ENCODE measurements around the gene NECTIN4. TPM values are rescaled to one million over a fixed set of nuclear protein-coding genes. Genes with fewer than 3 reads are reported as not detected.
"Not testable (repeated sequence)": the region's sequence is repeated elsewhere in the genome, so short reads cannot be mapped to it uniquely, and the experiment has no call there.

NECTIN4 gene
- polyA plus RNA-seq, 1 experiment, result 0.16 TPM

- POLR2A ChIA-PET, result interaction anchor here (0.5 kb wide), 1 partner anchor 61 kb away, joined by 3 read pairs; no protein-coding TSS in a partner anchor
- CTCF ChIA-PET, result no interaction called here
- H3K27ac ChIP-seq (ENCODE audit: low read depth, low read length), result no peak overlapping the region
These were observed 51.5 kb downstream of the NECTIN4 start for GRCh38 chr1:161037661-161038522.

GRCh38 chr1:161033751-161034150 is 55.6 kb downstream of the NECTIN4 start:
- CTCF ChIA-PET, result no interaction called here
- no peak overlapping the region for H3K27ac ChIP-seq (ENCODE audit: low read depth, low read length)
- H3K4me3 ChIP-seq (ENCODE audit: low read depth, low read length), result no peak overlapping the region
- DNase-seq (ENCODE audit: low read depth, low spot score), result no peak
- no peaks in the 10 kb centered on the region; the same call in 1 of the 2 replicates for H3K9me3 ChIP-seq (ENCODE audit: control insufficient read depth, insufficient read depth, low read length)
- no peak for TF ChIP-seq CTCF (IDR thresholded peaks at IDR 0.05; ENCODE audit: low read depth, low read length)
- peaks cover 2% of the 10 kb centered on the region for H3K27me3 ChIP-seq (ENCODE audit: control insufficient read depth, insufficient read depth, low read length)
- POLR2A ChIA-PET, result interaction anchor here (0.7 kb wide), 1 partner anchor 11 kb away, joined by 9 read pairs; no protein-coding TSS in a partner anchor

More at GRCh38 chr1:161037661-161038522, 51.5 kb downstream of the NECTIN4 start:
- DNase-seq (ENCODE audit: low read depth, low spot score), result no peak
- Histone ChIP-seq H3K4me3 (ENCODE audit: low read depth, low read length) (no peak overlapping the region), H3K27me3 (ENCODE audit: control insufficient read depth, insufficient read depth, low read length) (no peaks in the 10 kb centered on the region), H3K9me3 (ENCODE audit: control insufficient read depth, insufficient read depth, low read length) (no peaks in the 10 kb centered on the region; the same call in 1 of the 2 replicates)
- TF ChIP-seq CTCF (IDR thresholded peaks at IDR 0.05; ENCODE audit: low read depth, low read length), result no peak

- Histone ChIP-seq H3K27ac (ENCODE audit: low read depth, low read length) (no peak overlapping the region), H3K9me3 (ENCODE audit: control insufficient read depth, insufficient read depth, low read length) (no peaks in the 10 kb centered on the region), H3K27me3 (ENCODE audit: control insufficient read depth, insufficient read depth, low read length) (peaks cover 2% of the 10 kb centered on the region), H3K4me3 (ENCODE audit: low read depth, low read length) (no peak overlapping the region)
- DNase-seq (ENCODE audit: low read depth, low spot score), result no peak
- ChIA-PET CTCF (interaction anchor here (1.4 kb wide), 2 partner anchors 9 to 35 kb away, joined by 5 read pairs; no protein-coding TSS in a partner anchor), POLR2A (no interaction called here)
- TF ChIP-seq CTCF (IDR thresholded peaks at IDR 0.05; ENCODE audit: low read depth, low read length), result no peak
These were observed 56.9 kb downstream of the NECTIN4 start for GRCh38 chr1:161032409-161032808.

GRCh38 chr1:161031874-161032273 is 57.5 kb downstream of the NECTIN4 start:
- POLR2A ChIA-PET, result no interaction called here
- CTCF ChIA-PET, result interaction anchor here (0.5 to 1.4 kb wide), 2 partner anchors 10 to 145 kb away, joined by 5 to 6 read pairs; no protein-coding TSS in a partner anchor

GRCh38 chr1:161029466-161029865 is 59.9 kb downstream of the NECTIN4 start:
- H3K27ac ChIP-seq (ENCODE audit: low read depth, low read length); H3K9me3 ChIP-seq (ENCODE audit: control insufficient read depth, insufficient read depth, low read length); H3K27me3 ChIP-seq (ENCODE audit: control insufficient read depth, insufficient read depth, low read length); H3K4me3 ChIP-seq (ENCODE audit: low read depth, low read length); POLR2A ChIA-PET; CTCF ChIA-PET; DNase-seq (ENCODE audit: low read depth, low spot score): not testable (repeated sequence)

More at GRCh38 chr1:161031874-161032273, 57.5 kb downstream of the NECTIN4 start:
- no peak overlapping the region for H3K4me3 ChIP-seq (ENCODE audit: low read depth, low read length)
- no peaks in the 10 kb centered on the region for H3K9me3 ChIP-seq (ENCODE audit: control insufficient read depth, insufficient read depth, low read length)
- DNase-seq (ENCODE audit: low read depth, low spot score), result no peak
- TF ChIP-seq CTCF (IDR thresholded peaks at IDR 0.05; ENCODE audit: low read depth, low read length), result no peak
- H3K27me3 ChIP-seq (ENCODE audit: control insufficient read depth, insufficient read depth, low read length), result peaks cover 2% of the 10 kb centered on the region
- no peak overlapping the region for H3K27ac ChIP-seq (ENCODE audit: low read depth, low read length)

GRCh38 chr1:161026954-161027353 is 62.4 kb downstream of the NECTIN4 start:
- POLR2A ChIA-PET; DNase-seq (ENCODE audit: low read depth, low spot score): not testable (repeated sequence)

GRCh38 chr1:161022432-161022831 is 66.9 kb downstream of the NECTIN4 start:
- ChIA-PET POLR2A (interaction anchor here (1.0 to 1.9 kb wide), 2 partner anchors 23 to 27 kb away, joined by 4 to 7 read pairs; partner anchors contain the start of gene USF1), CTCF (interaction anchor here (1.3 kb wide), 1 partner anchor 39 kb away, joined by 3 read pairs; no protein-coding TSS in a partner anchor)
- not testable (repeated sequence) for H3K27ac ChIP-seq (ENCODE audit: low read depth, low read length); H3K9me3 ChIP-seq (ENCODE audit: control insufficient read depth, insufficient read depth, low read length); H3K4me3 ChIP-seq (ENCODE audit: low read depth, low read length); DNase-seq (ENCODE audit: low read depth, low spot score)
- H3K27me3 ChIP-seq (ENCODE audit: control insufficient read depth, insufficient read depth, low read length), result peaks cover 25% of the 10 kb centered on the region

More at GRCh38 chr1:161026954-161027353, 62.4 kb downstream of the NECTIN4 start:
- CTCF ChIA-PET, result interaction anchor here (0.6 to 1.1 kb wide), 5 partner anchors 8 to 127 kb away, joined by 3 to 8 read pairs (median 4); partner anchors contain the start of gene UFC1
- not testable (repeated sequence) for H3K27ac ChIP-seq (ENCODE audit: low read depth, low read length); H3K27me3 ChIP-seq (ENCODE audit: control insufficient read depth, insufficient read depth, low read length); H3K9me3 ChIP-seq (ENCODE audit: control insufficient read depth, insufficient read depth, low read length); H3K4me3 ChIP-seq (ENCODE audit: low read depth, low read length)
